HTERT RPE-1 (cell line): ENCODE results near the gene MT1X.
"Not testable (repeated sequence)": the region's sequence is repeated elsewhere in the genome, so short reads cannot be mapped to it uniquely, and the experiment has no call there.

ENCODE experiments used
- in situ Hi-C: fragments of 300-500 bp; cut with MboI; formaldehyde crosslinking; loops from 4 replicates; pipeline ENCODE4 v1.14.3; 2020; ENCODE audit warnings: low sequenced_read_pairs

MT1X gene

DNA sequence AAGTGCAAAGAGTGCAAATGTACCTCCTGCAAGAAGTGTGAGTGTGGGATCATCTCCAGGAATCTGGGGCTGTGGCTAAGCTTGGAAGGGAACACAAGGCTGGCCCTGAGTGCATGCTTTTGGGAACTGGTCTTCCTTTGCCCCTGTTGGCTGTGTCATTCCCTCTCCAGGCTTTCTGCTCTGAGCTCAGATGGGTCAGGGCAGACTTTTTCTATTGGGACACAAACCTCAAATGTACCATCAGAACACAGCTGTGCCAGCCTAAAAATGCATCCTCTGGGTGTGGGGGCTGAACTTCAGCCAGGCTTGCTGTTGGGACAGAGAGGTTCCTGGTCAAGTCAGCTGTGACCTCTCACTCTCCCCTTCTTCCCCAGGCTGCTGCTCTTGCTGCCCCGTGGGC, 29.7 kb upstream of the MT1X start:
- in situ Hi-C loops, result no loop called here

DNA sequence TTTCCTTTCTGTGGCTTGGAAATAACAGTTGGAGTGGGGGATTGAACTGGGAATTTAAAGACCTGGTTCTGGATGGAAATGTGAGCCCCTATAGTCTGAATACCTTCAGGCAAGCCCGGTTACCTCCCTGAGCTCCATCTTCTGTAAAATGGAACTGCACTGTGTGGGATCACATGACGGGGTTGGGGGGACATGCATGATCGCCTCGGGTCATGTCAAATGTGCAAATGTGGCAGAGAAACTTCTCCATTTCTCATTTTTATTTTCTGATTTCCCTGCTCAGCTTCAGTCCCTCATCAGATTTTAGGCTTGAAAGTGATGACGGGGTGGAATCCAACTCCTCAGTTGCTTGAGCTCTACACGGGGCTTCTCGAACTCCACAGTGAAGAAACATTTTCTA, 29.1 kb upstream of the MT1X start:
- in situ Hi-C loops, result no loop called here

DNA sequence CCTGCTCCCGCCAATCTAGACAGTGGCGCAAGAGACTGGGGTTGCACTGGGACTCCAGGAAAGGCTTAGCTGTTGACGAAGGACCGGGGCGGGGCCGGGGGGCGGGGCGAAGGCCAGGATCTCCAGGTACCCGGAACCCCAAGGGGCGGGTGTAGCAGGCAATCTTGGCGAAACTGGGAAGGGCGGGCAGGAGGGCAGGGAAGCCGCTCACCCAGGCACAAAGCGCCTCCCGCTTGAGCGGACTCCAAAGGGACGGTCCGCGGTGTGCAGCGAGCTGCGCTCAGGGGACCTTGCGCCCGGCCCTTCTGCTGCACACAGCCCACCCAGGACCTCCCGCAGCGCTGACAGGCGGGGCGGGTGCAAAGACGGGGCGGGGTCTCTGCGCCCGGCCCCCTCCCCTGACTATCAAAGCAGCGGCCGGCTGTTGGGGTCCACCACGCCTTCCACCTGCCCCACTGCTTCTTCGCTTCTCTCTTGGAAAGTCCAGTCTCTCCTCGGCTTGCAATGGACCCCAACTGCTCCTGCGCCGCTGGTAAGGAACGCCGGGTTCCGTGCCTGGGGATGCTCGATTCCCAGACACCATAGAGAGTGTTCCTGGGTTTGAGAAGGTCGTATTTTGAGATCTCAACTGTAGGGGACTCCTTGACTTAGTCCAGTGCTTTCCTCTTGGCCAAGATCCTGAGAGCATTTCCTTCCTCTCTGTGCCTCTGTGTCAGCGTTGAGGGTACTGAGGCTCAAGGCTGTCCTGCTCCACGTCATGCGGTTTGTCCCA, 24.5 kb upstream of the MT1X start, which contains the start of gene MT1F:
Gene MT1F, plus strand, starts transcription at position 405 of the 772 bp plus-strand sequence. Its CDS starts 100 bp downstream, at position 505.
- in situ Hi-C loops, result no loop called here

DNA sequence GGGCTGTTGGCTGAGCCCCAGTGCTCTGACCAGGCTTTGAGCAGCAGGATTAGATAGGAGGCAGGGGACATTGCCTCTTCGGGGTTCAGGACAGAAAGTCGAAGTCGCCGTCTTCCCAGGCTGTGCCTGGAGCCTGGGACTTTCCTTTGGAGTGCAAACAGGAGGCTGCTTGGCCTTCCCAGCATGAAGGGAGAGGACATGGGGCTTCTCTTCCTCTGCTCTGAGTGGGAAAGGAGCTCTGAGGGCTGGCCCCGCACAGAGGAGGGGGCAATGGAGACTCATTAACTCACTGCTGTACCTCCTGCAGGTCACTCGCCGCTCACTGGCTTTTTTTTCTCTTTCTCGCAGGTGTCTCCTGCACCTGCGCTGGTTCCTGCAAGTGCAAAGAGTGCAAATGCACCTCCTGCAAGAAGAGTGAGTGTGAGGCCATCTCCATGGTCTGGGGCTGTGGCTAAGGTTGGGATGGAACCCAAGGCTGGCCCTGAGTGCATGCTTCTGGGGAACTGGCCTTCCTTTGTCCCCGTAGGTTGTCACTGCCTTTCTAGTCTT, 23.9 kb upstream of the MT1X start:
- in situ Hi-C loops, result no loop called here

DNA sequence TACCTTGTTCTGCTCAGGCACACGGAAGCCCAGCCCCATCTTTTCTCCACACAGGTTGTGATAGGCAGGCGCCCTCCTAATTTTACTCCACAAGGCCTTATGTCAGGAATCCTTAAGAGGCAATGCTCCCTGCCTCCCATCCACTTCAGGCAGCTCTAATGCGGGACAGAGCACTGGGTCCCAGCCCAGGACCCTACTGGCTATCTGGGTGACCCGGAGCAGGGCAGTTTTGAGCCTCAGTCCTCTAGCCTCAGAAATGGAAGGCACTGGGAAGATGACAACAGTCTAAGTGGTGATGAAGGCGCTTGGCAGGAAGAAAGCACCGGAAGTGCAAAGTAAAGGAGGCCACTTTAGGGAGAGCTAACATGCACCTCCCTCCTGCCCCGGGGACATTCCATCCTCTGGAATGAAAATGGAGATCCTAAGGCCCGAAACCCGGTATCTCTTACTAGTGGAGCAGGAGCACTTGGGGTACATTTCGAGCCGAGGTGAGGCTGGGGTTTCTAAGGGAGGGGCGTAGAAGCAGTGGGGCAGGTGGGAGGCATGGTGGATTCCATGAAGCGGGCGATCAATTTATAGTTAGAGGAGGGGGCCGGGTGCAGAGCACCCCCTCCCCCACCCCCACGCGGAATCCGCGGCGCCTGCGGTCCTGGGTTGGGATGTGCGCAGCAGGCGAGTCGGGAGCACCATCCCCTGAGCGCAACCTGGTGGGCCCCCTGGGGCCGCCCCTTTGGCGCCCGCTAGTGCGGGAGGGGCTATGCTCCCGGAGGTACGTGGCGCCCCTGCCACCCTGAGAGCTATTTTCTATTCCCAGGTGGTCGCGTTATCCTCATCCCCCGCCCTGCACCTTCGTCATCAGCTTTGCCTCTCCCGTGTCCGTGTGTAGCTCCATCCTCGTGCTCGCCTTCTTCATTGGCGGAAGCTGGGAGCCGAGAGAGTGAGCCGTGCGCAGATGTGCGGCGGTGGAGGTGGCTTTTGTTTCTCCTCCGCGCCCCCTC, 19.6 kb upstream of the MT1X start:
- in situ Hi-C loops, result no loop called here

DNA sequence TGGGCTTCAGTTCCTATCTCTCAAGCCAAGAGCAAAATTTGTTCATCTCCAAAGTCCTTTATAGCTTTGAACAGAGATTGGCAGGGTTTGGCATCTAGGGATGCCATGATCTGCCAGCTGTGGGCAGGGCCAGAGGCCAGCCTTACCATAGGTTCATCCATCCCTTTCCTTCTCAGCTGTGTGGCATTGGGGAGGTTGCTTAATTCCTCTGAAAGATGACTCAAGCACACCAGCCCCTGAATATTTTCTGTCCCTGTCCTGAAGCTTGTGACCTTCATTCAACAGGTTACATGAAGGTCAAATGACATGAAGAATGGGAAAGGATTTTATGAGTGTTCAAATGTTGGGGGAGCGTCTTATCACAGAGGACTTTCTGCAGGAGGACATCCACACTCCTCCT, 17.8 kb upstream of the MT1X start:
- in situ Hi-C loops, result no loop called here

DNA sequence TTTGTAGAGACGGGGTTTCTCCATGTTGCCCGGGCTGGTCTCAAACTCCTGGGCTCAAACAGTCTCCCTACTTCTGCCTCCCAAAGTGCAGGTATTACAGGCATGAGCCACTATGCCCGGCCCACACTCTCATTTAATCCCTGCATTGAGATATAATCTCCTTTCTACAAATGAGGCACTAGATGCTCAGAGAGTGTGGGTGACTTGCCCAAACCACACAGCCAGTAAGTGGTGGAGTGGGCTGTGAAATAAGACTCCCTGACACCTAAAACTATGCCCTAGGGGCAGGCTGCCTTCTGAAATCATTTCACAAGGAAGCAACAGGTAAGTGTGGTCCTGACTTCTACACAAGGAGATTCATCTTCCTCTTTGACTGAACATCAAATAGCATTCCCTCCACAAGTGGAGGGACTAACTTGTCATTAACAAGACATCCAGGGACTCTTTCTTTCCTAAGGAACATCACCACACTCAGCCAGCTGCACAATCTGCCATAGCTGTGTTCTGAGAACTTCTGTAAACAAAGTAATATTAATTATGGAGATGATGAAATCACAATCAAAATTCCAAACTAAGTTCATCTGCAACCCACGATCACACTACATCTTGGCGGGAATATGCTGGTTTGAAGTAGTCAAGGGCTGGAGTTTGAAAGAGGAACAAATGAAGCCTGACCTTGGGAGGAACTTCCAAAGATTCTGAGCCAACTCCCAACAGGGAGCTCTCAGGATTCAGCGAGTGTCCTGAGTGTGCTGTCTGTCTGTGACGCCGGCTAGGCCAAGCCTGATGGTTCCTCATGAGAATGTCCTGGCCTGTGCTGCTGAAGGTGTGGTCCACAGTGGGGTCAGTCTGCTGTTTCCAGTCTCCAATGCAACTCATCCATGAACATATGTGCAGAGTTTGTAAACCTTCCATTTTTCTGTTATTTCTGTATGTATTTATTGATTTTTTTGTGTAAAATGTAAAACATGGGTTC, 16.7 kb upstream of the MT1X start:
- in situ Hi-C loops, result not testable (repeated sequence)

DNA sequence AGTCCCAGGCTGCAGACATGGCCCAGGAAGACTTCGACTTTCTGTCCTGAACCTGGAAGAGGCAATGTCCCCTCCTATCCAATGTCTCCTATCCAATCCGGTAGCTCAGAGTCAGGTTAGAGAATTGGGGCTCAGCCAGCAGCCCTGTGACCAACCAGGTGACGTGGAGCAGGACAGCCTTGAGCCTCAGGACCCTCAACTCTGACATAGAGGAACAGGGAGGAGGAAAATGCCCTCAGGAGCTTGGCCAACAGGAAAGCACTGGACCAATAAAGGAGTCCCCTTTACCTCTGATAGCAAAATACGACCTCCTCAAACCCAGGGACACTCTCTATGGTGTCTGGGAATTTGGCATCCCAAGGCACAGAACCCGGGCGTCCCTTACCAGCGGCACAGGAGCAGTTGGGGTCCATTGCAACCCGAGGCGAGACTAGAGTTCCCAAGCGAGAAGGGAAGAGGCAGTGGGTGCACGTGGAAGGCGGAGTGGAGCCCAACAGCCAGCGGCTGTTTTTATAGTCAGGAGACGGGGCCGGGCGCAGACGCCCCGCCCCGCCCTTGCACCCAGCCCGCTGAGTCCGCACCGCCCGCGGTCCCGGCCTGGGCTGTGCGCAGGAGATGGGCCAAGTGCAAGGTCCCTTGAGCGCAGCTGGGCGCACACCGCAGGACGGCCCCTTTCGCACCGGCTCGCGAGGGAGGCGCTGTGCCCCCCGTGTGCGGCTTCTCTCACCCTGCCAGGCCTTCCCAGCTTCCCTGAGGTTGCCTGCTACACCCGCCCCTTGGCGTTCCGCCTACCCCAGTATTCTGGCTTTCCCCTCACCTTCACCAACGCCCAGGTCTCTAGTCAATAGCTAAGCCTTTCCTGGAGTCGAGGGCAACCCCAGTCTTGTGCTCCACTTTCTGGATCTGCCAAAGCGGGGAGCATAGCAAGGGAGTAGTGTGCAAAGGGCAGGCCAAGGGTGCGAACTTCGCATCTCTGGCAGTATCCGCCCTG, 14.4 kb upstream of the MT1X start, which contains the start of gene MT1G:
Gene MT1G, minus strand, starts transcription at position 485 of the 991 bp plus-strand sequence. Its CDS starts 72 bp downstream, at position 413.
- in situ Hi-C loops, result no loop called here

DNA sequence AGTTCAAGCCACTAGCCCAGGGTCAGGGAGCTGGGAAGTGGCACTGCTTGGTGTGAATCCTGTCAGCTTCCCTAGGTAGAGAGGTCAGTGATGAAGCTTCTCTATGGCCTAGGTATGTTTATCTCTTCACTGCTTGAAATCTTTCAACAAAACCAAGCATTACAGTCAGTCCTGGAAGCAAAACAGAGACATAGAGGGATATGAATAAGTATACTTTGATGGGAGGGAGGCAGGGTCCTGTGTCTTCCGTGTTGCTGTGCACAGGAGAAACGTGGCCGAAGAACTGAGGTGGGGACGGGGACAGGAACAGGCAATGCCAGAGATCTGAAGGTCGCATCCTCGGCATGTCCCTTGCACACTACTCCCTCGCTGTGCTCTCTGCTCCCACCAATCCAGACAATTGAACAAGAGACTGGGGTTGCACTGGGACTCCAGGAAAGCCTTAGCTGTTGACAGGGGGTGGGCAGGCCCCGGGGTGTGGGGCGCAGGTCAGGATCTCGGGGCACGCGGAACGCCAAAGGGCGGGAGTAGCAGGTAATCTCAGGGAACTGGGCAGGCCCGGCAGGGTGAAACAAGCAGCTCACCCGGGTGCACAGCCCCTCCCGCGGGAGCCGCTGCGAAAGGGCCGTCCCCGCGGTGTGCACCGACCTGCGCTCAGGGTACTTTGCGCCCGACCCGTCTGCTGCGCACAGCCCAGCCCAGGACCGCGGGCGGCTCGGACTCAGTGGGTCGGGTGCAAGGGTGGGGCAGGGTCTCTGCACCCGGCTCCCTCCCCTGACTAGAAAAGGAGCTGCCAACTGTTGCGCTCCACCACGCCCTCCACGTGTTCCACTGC, 13.0 kb upstream of the MT1X start, which contains the start of gene MT1H:
Gene MT1H, plus strand, starts transcription at position 810 of the 835 bp plus-strand sequence. CDS start 71 bp downstream, outside the sequence.
- in situ Hi-C loops, result no loop called here

DNA sequence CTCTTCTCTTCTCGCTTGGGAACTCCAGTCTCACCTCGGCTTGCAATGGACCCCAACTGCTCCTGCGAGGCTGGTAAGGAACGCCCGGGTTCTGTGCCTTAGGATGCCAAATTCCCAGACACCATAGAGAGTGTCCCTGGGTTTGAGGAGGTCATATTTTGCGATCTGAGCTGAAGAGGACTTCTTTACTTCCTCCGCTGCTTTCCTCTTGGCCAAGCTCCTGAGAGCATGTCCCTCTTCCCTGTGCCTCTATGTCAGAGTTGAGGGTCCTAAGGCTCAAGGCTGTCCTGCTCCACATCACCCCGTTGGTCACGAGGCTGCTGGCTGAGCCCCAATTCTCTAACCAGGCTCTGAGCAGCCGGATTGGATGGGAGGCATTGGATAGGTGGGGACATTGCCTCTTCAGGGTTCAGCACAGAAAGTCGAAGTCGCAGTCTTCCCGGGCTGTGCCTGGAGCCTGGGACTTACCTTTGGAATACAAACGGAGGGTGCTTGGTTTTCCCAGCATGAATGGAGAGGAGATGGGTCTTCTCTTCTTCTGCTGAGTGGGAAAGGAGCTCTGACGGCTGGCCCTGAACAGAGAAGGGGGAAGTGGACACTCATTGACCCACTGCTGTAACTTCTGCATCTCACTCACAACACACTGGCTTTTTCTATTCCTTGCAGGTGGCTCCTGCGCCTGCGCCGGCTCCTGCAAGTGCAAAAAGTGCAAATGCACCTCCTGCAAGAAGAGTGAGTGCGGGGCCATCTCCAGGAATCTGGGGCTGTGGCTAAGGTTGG, 12.2 kb upstream of the MT1X start:
- in situ Hi-C loops, result no loop called here

DNA sequence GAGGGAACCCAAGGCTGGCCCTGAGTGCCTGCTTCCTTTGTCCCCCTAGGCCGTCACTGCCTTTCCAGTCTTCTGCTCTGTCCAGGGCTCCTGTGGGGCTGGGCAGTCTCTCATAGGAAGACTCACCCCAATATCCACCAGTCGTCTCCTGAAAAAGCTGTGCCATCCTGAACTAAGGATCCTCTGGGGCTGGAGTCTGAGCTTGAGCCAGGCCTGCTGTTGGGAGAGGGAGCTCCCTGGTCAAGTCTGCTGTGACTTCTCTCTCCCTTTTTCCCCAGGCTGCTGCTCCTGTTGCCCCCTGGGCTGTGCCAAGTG, 11.7 kb upstream of the MT1X start:
- in situ Hi-C loops, result no loop called here

DNA sequence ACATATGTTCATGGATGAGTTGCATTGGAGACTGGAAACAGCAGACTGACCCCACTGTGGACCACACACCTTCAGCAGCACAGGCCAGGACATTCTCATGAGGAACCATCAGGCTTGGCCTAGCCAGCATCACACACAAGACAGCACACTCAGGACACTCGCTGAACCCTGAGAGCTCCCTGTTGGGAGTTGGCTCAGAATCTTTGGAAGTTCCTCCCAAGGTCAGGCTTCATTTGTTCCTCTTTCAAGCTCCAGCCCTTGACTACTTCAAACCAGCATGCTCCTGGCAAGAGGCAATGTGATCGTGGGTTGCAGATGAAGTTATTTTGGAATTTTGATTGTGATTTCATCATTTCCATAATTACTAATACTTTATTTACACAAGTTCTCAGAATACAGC, 10.6 kb upstream of the MT1X start:
- in situ Hi-C loops, result not testable (repeated sequence)

DNA sequence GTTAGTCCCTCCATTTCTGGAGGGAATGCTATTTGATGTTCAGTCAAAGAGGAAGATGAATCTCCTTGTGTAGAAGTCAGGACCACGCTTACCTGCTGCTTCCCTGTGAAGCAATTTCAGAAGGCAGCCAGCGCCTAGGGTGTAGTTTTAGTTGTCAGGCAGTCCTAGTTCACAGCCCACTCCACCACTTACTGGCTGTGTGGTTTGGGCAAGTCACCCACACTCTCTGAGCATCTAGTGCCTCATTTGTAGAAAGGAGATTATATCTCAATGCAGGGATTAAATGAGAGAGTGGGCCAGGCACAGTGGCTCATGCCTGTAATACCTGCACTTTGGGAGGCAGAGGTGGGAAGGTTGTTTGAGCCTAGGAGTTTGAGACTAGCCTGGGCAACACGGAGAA, 10.1 kb upstream of the MT1X start:
- in situ Hi-C loops, result not testable (repeated sequence)

DNA sequence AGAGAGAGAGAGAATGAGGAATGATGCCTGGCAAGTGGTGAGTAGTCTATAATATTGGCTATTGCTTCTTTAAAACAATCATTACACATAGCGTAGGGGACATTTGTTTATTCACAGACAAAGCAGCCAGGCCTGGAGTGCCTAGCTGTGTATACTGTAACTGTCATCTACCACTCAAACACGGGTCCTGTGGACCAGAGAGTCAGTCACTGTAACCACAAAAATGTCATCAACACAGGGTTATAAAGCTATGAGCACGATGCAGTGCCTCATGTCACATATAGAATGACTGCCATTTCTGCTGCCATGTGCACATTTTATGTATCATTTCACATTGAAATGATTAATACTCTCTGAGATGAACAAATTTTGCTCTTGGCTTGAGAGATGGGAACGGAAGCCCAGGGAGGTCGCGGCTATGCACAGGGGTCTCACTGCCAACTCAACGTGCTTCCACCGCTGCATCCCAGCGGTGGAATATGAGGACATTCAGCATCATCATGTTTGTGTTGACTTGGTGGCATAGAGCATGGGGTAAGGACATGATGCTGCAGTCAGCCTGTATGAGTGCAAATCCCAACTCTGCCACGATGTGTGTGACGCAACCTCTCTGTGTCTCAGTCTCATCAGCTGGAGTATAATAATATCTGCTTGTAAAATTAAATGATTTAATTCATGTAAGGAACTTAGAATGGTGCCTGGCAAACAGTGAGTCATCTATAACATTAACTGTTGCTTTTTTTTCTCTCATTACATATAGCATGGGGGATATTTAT, 9.3 kb upstream of the MT1X start:
- in situ Hi-C loops, result no loop called here

DNA sequence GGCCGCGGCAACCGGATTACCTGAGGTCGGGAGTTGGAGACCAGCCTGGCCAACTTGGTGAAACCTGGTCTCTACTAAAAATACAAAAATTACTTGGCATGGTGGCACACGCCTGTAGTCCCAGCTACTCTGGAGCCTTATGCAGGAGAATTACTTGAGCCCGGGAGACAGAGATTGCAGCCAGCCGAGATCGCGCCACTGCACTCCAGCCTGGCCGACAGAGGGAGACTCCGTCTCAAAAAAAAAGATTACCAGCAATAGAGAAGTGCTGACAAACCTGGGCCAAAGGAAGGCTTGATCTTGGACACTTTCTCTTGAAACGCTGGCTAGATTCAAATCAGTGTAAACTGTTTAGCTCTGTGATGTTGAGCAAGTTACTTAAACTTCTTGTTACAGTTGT, 8.3 kb upstream of the MT1X start:
- in situ Hi-C loops, result no loop called here

DNA sequence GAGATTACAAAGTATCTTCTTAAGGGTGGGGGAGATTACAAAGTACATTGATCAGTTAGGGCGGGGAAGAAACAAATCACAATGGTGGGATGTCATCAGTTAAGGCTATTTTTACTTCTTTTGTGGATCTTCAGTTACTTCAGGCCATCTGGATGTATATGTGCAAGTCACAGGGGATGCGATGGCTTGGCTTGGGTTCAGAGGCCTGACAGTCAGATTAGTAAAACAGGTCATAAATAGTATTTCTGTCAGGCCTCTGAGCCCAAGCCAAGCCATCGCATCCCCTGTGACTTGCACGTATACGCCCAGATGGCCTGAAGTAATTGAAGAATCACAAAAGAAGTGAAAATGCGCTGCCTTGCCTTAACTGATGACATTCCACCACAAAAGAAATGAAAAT, 7.7 kb upstream of the MT1X start:
- in situ Hi-C loops, result not testable (repeated sequence)
